GM21515 (cell line): ENCODE measurements around the gene CENPVL1.
"Not testable (repeated sequence)": the region's sequence is repeated elsewhere in the genome, so short reads cannot be mapped to it uniquely, and the experiment has no call there.

Experiments used
- ATAC-seq: cut with Tn5 transposase; IDR thresholded peaks from one replicate; pipeline ENCODE4 v1.9.1; 2021; ENCODE audit not compliant: unreplicated experiment

CENPVL1 gene

DNA sequence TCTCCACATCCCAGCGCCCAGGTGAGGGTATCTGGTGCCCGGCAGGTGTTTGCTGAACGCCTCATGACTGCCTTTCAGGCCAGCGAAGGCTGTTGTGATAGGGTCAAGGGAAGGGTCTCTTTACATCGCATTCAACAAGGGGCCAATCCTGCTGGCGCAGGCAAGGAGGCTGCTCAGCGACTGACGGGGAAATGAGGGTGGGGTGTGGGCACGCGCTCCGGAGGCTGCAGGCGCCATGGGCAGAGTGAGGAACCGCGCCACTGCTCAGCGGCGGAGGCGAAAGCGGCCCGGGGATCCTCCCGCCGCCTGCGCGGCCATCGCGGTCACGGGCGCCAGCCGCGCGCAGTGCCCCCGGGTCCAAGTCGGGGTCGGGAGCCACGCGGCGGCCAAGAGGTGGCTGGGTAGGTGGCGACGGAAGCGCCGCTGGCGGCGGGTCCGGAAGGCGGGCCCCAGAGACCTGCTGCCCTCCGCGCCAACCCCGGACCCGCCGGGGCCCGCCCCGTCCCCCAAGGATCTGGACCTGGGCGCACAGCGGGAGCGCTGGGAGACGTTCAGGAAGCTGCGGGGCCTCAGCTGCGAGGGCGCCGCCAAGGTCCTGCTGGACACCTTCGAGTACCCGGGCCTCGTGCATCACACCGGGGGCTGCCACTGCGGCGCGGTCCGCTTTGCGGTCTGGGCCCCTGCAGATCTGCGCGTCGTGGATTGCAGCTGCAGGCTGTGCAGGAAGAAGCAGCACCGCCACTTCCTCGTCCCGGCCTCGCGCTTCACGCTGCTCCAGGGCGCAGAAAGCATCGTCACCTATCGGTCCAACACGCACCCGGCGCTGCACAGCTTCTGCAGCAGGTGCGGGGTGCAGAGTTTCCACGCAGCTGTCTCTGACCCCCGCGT lies at the start of gene CENPVL1:
Gene CENPVL1 (plus strand): TSS at position 236 of the 888 bp plus-strand sequence. CDS start 0 bp downstream, at position 236.
- ATAC-seq = not testable (repeated sequence)

DNA sequence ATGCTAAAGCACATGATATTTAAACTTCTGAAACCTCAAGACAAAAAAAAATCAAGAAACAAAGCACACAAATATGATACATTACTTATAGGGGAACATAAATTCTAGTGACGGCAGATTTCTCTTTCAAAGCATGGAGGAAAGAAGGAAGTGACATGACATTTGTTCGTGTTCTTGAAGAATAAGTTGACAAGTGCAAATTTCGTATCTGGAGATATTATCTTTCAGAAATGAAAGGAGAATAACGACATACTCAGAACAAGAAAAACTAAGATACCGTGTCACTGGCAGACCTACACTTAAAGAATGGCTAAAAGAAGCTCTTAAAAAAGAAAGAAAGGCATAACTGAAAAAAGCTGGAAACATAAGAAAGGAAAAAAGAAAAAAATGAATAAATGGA lies 44.3 kb upstream of the CENPVL1 start:
- ATAC-seq = no peak

DNA sequence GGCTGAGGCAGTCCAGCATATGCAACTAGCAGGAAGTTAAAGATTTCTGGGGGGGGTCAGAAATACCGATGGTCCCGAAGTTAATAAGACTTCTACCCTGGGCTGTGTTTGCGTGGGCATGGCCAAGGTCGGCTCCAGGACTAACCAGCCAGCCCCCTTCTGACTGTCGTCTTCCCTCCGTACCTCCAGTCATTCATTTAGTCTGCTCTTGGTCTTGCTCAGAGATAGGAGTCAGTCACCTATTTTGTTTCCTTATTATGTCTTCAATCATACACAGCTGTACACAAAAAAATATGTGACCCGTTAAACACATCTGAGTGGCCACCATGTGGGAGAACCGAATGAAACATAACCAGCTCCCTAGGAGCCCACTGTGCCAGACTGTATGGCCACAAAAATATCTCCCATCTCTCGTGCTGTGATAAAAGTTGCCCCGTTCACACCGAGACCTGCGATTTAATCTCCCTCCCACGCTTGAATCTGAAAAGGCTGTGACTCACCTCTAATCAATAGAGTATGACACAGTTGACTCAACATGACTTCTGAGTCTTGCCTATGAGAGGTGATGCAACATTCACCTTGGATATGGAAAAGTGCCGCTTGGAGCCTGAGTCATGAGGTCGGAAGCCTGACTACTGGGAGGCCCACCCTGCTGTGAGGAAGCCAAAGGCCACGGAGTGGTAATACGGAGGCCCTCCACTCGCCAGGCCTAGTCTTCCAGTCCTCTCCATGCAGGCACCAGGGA lies 30.5 kb upstream of the CENPVL1 start:
- ATAC-seq = not testable (repeated sequence)

DNA sequence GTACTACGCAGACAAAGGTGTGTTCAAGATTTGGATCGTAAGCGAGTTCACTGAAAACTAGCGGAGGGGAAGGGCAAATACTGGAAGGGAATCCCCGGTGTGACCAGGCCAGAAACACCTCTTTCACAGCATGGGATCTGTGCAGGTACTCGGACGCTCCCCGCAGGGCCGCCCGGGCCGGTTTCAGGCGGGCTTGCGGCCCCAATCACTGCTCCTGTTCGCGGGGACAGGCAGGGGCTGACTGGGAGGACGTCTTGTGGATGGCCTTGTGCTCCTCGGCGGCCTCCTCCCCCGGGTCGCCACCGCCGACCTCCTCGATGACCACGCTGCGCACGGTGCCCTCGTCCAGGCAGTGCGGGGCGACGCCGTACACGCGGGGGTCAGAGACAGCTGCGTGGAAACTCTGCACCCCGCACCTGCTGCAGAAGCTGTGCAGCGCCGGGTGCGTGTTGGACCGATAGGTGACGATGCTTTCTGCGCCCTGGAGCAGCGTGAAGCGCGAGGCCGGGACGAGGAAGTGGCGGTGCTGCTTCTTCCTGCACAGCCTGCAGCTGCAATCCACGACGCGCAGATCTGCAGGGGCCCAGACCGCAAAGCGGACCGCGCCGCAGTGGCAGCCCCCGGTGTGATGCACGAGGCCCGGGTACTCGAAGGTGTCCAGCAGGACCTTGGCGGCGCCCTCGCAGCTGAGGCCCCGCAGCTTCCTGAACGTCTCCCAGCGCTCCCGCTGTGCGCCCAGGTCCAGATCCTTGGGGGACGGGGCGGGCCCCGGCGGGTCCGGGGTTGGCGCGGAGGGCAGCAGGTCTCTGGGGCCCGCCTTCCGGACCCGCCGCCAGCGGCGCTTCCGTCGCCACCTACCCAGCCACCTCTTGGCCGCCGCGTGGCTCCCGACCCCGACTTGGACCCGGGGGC lies 28.2 kb upstream of the CENPVL1 start:
- not testable (repeated sequence) for ATAC-seq

DNA sequence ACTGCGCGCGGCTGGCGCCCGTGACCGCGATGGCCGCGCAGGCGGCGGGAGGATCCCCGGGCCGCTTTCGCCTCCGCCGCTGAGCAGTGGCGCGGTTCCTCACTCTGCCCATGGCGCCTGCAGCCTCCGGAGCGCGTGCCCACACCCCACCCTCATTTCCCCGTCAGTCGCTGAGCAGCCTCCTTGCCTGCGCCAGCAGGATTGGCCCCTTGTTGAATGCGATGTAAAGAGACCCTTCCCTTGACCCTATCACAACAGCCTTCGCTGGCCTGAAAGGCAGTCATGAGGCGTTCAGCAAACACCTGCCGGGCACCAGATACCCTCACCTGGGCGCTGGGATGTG lies 27.6 kb upstream of the CENPVL1 start, which contains the start of gene CENPVL2:
Gene CENPVL2 (minus strand): TSS at position 112 of the 343 bp plus-strand sequence. CDS start 0 bp downstream, at position 112.
- ATAC-seq = not testable (repeated sequence)

DNA sequence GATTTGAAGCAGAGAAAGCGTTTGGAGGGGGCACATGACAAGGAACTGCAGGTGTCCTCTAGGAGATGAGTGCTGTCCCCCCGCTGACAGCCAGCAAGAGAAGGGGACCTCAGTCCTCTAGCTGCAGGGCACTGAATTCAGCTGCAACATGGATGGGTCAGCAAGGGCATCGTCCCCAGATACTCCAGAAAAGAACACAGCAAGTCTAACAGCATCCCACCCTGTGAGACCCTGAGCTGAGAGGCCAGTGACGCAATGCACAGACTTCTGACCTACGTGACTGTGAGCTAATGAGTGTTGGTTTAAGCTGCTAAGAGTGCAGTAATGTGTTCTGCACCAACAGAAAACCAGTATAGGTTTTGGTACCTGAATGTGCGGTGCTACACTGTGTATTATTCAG lies 16.1 kb upstream of the CENPVL1 start:
- no peak for ATAC-seq

DNA sequence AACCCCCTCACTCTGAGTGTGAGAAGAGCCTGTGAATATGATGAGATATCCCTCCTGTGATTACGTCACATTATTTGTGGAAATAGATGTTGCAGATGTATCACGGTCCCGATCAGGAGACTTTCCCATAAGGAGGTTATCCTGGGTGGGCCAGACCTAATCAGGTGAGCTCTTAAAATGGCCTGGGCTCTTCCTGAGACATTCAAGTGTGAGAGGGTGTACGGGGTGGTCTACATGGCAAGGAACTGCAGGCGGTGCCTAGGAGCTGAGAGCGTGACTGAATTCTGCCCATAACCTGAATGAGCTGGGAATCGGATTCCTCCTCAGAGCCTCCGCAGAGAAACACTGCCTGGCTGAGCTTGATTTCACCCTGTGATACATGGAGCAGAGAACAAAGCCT lies 12.9 kb upstream of the CENPVL1 start:
- ATAC-seq = no peak

DNA sequence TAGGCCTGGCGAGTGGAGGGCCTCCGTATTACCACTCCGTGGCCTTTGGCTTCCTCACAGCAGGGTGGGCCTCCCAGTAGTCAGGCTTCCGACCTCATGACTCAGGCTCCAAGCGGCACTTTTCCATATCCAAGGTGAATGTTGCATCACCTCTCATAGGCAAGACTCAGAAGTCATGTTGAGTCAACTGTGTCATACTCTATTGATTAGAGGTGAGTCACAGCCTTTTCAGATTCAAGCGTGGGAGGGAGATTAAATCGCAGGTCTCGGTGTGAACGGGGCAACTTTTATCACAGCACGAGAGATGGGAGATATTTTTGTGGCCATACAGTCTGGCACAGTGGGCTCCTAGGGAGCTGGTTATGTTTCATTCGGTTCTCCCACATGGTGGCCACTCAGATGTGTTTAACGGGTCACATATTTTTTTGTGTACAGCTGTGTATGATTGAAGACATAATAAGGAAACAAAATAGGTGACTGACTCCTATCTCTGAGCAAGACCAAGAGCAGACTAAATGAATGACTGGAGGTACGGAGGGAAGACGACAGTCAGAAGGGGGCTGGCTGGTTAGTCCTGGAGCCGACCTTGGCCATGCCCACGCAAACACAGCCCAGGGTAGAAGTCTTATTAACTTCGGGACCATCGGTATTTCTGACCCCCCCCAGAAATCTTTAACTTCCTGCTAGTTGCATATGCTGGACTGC lies 2.8 kb downstream of the CENPVL1 start:
- not testable (repeated sequence) for ATAC-seq

DNA sequence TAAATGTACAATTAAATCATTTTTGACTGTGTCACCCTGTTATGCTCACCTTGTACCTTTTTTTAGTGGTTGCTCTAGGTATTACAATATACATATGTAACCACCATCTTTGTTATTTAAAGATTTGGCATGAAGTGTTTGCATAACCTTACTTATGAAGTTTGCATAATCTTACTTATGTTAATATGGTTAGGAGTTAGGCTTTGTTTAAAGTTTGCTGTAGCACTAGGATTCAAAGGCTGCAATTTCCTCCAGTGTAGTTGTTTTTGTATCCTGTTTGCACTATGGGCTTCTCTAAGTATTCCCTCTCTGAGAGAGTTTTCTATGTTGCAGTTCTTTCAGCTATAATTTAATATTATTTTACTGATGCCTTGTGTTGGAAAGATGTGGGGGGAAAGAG lies 17.9 kb downstream of the CENPVL1 start:
- no peak for ATAC-seq

DNA sequence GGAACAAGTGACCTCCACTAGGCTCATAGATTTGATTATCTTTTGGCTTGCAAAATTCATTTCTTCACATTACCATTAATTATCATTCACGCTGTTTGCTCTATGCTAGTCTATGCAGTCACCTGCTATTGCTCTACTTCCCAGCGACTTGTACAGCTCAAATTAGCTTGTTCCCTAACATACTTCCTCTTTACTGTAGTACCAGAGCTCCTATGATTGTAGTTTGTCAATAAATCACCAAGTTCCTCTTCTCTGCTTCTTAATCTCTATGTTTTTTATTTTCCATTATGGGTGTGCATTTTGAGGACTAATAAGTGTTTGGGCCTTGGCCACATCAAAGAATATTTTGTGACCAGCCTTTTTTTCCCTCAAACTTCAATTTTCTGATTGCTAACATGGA lies 26.8 kb downstream of the CENPVL1 start:
- no peak for ATAC-seq

DNA sequence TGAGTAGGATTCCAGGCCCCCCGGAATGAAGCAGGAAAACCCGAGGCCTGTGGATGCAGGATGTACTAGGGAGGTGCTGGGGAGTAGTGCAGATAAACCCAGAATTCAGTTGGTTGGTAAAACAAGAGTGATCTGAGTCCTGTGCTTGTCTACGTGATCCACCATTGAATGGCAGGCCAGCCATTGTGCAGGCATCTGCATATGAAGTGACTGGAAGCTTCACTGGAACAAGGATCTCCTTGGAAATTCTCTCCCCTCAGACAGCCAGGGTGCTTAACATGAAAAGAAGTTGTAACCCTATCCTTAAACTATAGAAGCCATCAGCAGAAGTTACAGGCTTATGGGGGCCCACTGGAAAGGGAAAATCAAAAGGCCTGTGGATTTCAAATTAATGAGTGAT lies 32.3 kb downstream of the CENPVL1 start:
- no peak for ATAC-seq

DNA sequence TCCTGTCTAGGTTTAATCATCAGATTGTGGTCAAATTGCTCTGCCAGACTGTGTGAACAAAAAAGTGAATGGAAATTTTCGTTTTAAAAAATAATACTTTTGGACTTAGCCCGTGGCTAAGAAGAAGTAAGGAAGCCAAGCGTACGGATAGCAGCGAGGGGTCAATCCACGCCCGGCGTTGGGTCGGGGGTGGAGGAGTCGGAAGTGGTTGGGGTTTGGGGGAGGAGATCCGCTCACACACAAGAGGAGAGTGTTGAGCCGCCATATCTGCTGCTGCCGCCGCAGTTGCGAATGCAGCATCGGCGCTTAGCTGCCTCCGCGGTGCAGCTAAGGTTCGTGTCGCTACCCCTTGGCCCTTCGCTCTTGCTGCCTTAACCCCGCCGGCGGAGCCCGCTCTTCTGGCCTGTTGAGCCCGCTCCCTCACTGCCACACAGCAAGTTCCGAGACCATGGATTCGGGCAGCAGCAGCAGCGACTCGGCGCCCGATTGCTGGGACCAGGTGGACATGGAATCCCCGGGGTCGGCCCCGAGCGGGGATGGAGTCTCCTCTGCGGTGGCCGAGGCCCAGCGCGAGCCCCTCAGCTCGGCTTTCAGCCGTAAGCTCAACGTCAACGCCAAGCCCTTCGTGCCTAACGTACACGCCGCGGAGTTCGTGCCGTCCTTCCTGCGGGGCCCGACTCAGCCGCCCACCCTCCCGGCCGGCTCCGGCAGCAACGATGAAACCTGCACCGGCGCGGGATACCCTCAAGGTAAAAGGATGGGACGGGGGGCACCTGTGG lies 33.1 kb downstream of the CENPVL1 start, which contains the start of gene GSPT2:
Gene GSPT2 (plus strand): TSS at position 264 of the 779 bp plus-strand sequence. CDS start 185 bp downstream, at position 449.
- peak; percentile 94 for ATAC-seq

DNA sequence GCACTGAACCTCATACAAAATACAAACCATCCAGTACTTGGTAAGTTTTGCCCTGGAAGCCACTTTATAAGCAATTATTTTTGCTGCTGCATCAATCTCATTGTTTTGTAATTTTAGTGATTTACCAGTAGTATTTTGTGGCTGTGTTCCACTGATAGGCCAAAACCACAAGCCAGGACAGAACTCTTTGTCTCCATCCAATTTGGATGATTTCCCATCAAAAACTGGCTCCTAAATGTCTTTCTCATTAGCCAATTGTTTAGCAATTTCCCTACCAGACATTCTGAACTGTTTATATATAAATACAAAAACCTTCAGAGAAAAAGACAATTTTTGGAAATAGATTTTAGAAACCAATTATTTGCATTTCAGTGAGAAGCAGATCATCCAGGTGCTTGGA lies 37.4 kb downstream of the CENPVL1 start:
- ATAC-seq = no peak

DNA sequence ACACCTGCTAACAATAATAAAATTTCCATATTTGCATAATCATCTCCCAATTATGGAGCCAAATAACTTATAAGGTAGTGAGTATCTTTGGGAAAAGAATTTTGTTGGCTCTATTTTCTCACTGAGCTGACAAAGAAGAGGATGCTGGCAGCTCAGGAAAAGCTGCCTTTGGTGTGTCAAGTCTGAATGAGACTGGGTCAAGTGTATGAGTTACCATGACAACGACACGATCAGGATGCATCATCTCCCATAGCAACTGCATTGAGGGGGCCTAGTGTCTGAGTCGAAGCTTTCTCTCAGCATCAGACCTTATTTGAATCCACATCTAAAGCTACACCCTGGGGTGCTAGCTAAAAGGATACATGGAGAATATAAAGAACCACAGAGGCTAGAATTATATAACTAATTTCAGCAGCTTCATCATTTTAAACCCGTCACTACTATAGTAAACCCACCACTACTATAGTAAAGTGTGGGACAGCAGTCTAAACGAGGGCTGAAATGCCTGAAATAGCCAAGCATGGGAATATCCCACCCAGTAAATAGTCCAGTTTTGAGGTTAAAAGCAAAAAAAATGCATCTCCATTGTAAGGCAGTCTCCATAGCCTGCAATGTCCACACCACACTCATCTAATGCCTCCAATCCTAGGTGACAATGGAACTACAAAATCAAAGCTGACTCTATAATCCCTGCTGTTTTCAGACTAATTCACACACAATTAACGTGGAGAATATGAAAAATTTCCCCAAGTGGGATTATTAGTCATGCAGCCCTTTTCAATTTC lies 48.9 kb downstream of the CENPVL1 start:
- no peak for ATAC-seq

DNA sequence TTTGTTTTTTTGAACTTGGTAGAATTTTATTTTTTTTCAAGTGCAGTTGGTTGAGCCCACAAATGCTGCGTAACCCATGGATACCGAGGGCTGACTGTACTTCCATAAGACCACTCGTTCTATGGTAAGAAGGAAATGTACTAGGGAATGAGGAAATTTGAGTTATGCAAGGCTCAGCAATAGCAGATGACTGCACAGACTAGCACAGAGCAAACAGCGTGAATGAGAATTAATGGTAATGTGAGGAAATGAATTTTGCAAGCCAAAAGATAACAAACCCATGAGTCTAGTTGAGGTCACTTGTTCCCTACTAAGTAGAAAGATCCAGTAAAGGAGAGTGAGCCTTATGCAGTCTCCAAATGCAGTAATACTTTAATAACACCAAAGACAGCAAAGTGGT lies 50.3 kb downstream of the CENPVL1 start:
- ATAC-seq = no peak
